Natural killer cell treated with Interleukin-12 subunit alpha and Interleukin-12 subunit beta and Interleukin-15 and Interleukin-18, amount 100 ng/mL, for 72 hours (primary cell): Measurements from ENCODE around the gene RUFY4. TPM values are rescaled to one million over a fixed set of nuclear protein-coding genes. Genes with fewer than 3 reads are reported as not detected.

ENCODE experiments used
- ATAC-seq, 2 donors: fragments of 150-1000 bp; cut with Tn5 transposase in 1 of 2; sonication (Bioruptor Pico), chemical (Tn5 transposase) in 1 of 2; 2 replicates each; pipeline ENCODE4 v1.10.0; 2021
- DNase-seq: peaks from one replicate; pipeline ENCODE4 v3.0.0; 2022; ENCODE audit warnings: low spot score
- H3K27ac Mint-ChIP-seq, 2 donors: 1 replicate in 1 of 2; 2 replicates in 1 of 2; pipeline ENCODE4 v1.8.0; 2022; ENCODE audit warnings: mixed read lengths in 2 of 2, mild to moderate bottlenecking in 1 of 2, moderate library complexity in 1 of 2
- H3K27me3 Mint-ChIP-seq, 2 donors: 1 replicate in 1 of 2; 2 replicates in 1 of 2; pipeline ENCODE4 v1.8.0; 2022; ENCODE audit warnings: mixed read lengths in 2 of 2
- H3K36me3 Mint-ChIP-seq: one replicate; pipeline ENCODE4 v1.8.0; 2022; ENCODE audit warnings: mixed read lengths
- H3K4me1 Mint-ChIP-seq, 2 donors: 1 replicate in 1 of 2; 2 replicates in 1 of 2; pipeline ENCODE4 v1.8.0; 2022; ENCODE audit warnings: low read depth in 2 of 2, mixed read lengths in 2 of 2, mild to moderate bottlenecking in 1 of 2
- H3K4me3 Mint-ChIP-seq: one replicate; pipeline ENCODE4 v1.8.0; 2022; ENCODE audit warnings: mixed read lengths
- H3K9me3 Mint-ChIP-seq: 2 replicates; pipeline ENCODE4 v1.8.0; 2022; ENCODE audit warnings: mixed read lengths
- total RNA-seq, 2 donors: library from RNA; stranded (reverse); gene quantifications; one replicate each; pipeline ENCODE4 v1.2.3, GENCODE V29; 2022

RUFY4 gene
- total RNA-seq, 2 donors from 2014 or later, result 0.86 TPM; not detected in 1

DNA sequence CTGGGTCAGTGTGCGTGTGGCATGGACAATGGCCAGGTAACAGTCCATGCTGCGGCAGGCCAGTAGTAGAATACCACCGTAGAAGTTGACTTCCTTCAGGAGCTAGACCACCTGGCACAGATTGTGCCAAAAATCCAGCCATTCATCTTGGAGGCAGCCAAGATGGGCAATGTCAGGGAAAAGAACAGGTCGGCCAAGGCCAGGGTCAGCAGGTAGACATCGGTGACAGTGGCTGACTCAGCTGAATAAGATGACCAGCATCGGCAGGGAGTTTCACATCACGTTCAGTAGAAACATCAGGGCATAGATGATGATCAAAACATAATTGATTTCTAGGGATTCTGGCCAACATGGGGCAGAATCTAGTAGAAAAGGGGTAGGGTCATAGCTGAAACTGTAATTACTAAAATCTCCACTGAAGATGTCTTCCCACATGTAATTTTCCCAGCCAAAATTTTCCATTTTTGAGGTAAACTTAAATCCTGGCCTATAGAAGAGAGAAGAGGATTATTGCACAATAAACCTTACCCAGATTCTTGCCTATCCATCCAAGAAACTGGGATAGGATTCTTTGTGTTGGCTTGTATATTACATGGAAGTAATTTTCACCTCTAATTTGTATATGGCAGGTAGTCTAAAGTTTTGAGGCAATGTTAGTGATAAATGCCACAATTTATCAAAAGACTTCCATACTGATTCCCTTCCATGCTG, 7.9 kb upstream of the RUFY4 start:
- H3K9me3 Mint-ChIP-seq, result no peaks in the 10 kb centered on the region
- ATAC-seq (no peak), DNase-seq (no peak)
- no peaks in the 10 kb centered on the region for H3K36me3 Mint-ChIP-seq
- H3K27me3 Mint-ChIP-seq, result peaks cover 21 to 36% of the 10 kb centered on the region in 2 donors
- H3K4me3 Mint-ChIP-seq, result no peak overlapping the region
- no peaks in the 10 kb centered on the region for H3K4me1 Mint-ChIP-seq
- no peak overlapping the region for H3K27ac Mint-ChIP-seq

DNA sequence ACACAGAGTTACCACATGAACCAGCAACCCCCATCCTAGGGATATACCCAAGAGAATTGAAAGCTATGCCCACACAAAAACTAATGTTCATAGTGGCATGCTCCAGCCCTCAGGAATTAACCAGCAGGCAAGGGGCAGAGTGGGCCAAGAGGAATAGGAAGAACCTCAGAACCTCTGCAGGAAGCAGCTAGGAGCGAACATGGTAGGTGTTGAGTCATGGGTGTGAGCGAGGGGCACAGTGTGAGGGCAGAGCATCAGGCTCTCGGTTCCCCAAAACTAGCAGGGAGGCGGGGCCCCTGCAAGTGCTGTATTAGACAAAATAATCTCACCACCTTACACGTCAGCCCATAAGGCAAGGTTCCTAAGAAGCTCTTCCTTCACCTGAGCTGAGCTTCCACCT, 5.6 kb upstream of the RUFY4 start:
- DNase-seq, result no peak
- H3K36me3 Mint-ChIP-seq, result no peaks in the 10 kb centered on the region
- no peaks in the 10 kb centered on the region for H3K9me3 Mint-ChIP-seq
- no peak overlapping the region for H3K27ac Mint-ChIP-seq
- H3K27me3 Mint-ChIP-seq, result peaks cover 15 to 22% of the 10 kb centered on the region in 2 donors
- H3K4me3 Mint-ChIP-seq, result no peak overlapping the region
- peaks cover 4 to 13% of the 10 kb centered on the region in 2 donors for H3K4me1 Mint-ChIP-seq
- no peak for ATAC-seq

DNA sequence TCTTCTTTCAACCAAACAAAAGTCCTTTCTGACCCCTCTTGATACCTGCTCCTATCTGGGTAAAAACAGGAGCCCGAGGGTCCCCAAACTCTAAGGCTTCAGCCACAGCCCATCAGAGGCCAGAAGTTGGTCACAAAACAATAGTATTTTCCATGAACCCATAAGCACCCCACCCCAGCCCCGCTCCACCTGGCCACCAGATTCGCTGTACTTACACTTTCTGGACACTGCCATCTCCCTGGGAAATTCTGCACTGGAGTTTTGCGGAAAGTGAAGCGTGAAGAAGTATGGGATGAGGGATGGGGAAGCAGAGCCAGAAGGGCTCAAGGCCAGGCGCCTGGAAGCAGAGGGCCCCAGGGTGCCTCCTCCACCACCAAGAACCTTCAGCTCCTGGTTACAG, 5.2 kb upstream of the RUFY4 start:
- Mint-ChIP-seq H3K27ac (no peak overlapping the region), H3K9me3 (no peaks in the 10 kb centered on the region), H3K36me3 (no peaks in the 10 kb centered on the region), H3K4me1 (peaks cover 4 to 16% of the 10 kb centered on the region in 2 donors), H3K4me3 (no peak overlapping the region), H3K27me3 (peaks cover 13 to 18% of the 10 kb centered on the region in 2 donors)
- ATAC-seq, result no peak
- DNase-seq, result no peak

DNA sequence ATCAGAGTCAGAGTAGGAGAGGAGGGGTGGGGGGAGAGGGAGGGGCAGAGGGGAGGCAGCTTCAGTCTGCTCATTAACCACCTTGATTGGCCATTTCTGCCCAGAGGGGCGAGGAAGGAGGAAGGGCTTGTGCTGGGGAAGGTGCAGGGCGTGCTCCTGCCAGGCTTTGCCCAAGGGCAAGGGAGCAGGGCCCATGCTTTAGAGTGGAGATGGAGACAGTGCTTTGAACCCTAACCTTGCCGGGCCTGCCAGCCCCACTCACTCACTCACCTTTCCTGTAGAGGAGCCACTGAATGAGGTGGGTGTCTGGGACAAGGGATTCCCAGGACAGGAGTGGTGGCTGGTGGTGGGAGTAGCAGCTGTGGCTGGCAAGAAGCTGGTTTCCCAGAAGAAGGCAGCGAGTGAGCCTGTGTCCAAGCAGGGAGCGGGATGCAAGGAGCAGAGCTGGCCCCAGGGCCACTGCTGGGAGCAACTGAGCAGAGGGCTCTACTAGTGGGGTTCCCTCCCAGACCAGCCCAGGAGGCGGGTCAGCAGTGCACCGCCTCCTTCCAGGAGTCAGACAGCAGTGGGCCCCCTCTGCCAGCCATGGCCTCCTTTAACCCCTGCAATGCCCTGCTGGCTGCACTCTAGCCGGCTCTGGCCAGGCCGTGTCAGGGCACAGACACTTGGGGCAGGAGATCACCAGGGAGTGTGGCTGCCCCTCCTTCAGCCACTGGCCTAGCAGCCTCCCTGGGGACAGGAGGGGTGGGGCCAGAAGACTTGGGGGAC, 3.6 kb upstream of the RUFY4 start:
- no peak overlapping the region for H3K27ac Mint-ChIP-seq
- no peaks in the 10 kb centered on the region for H3K9me3 Mint-ChIP-seq
- peaks cover 0 to 10% of the 10 kb centered on the region in 2 donors for H3K27me3 Mint-ChIP-seq
- no peak overlapping the region for H3K4me3 Mint-ChIP-seq
- no peaks in the 10 kb centered on the region for H3K36me3 Mint-ChIP-seq
- ATAC-seq (no peak), DNase-seq (no peak)
- peaks cover 4 to 19% of the 10 kb centered on the region in 2 donors for H3K4me1 Mint-ChIP-seq

DNA sequence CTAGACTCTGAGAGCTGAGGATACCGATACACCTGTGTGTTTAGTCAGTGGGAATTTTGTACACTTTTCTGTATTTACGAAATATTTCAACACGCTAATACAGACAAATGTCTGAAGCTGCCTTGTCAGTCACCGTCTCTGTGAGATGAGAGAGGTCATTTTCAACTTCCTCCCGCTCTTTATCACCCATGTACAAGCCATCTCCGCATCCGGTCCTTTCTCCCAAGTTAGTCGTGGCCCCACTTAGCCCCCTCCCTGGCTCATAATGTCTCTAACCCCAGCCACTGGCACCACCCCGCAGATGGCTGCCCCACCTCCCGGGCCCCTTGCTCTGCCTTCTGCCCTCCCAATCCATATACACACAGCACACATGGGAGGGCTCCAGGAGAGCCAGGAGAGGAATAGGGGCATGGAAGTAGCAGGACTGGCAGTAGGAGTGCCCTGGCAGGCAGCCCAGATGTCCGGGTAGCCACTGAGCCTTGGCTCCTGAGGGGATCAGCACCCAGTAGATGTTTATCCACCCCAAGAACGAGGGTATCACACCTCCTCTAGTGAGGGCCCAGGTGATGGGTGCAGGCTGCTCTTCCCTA, 2.0 kb upstream of the RUFY4 start:
- H3K27ac Mint-ChIP-seq, result no peak overlapping the region
- H3K4me3 Mint-ChIP-seq, result no peak overlapping the region
- H3K4me1 Mint-ChIP-seq, result peaks cover 4 to 19% of the 10 kb centered on the region in 2 donors

DNA sequence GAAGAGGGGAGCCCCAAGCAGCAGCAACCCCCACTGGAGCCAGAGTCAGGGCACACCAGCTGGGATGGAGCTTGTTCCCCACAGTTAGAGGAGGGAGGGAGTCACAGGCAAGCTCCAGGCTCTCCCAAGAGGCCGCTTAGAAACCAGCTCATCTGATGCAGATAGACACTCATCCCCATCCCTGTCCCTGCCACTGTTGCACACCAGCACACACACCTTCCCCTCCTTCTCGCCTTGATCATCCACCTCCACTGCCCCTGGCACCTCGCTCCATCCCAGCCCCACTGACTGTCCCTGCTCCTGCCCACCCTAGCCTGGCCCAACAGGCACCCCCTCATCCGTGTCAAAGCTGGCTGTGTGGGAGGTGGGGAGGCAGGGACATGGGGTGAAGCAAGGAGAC, 1.5 kb upstream of the RUFY4 start:
- Mint-ChIP-seq H3K4me3 (no peak overlapping the region), H3K9me3 (no peaks in the 10 kb centered on the region), H3K4me1 (peaks cover 4 to 19% of the 10 kb centered on the region in 2 donors), H3K36me3 (no peaks in the 10 kb centered on the region), H3K27me3 (peaks cover 0 to 8% of the 10 kb centered on the region in 2 donors), H3K27ac (no peak overlapping the region)
- ATAC-seq (no peak), DNase-seq (no peak)

More for the DNA sequence above, 2.0 kb upstream of the RUFY4 start:
- H3K9me3 Mint-ChIP-seq, result no peaks in the 10 kb centered on the region
- H3K36me3 Mint-ChIP-seq, result no peaks in the 10 kb centered on the region
- DNase-seq (no peak), ATAC-seq (no peak)
- H3K27me3 Mint-ChIP-seq, result peaks cover 0 to 8% of the 10 kb centered on the region in 2 donors

DNA sequence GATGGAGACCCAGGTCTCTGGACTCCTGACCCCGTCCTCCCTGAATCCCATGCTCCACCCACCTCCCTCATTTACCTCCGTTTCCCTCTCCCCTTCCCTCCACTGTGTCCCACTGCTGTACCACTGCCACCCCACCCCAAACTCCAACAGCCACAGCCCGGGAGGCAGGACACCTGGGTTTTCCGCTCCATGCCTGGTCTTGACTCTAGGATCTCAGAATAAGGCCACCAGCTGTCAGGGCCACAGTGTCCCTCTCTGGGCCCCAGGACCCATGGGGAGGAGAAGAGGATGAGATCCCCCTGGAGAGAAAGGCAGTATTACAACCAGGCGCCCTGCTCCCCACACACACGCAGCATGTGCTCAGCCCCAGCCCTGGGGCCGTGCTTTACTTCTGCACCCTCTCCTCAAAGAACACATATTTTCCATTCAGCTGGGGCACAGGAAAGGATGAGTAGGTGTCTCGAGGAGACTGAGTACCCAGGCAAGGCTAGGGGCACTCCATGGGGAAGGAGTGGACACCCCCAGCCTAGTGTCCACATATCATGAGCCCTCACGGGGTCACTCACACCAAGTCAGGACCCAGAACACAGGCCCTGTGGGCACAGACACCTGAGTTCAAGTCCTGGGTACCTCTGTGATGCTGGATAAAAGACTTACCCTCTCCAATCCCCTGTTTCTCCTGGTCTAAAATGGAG, 700 bp downstream of the RUFY4 start:
- peaks cover 4 to 25% of the 10 kb centered on the region in 2 donors for H3K4me1 Mint-ChIP-seq
- H3K4me3 Mint-ChIP-seq, result no peak overlapping the region
- H3K27ac Mint-ChIP-seq, result no peak overlapping the region
- no peaks in the 10 kb centered on the region for H3K36me3 Mint-ChIP-seq
- no peaks in the 10 kb centered on the region for H3K9me3 Mint-ChIP-seq
- H3K27me3 Mint-ChIP-seq, result peaks cover 0 to 13% of the 10 kb centered on the region in 2 donors
- DNase-seq (no peak), ATAC-seq (no peak)

DNA sequence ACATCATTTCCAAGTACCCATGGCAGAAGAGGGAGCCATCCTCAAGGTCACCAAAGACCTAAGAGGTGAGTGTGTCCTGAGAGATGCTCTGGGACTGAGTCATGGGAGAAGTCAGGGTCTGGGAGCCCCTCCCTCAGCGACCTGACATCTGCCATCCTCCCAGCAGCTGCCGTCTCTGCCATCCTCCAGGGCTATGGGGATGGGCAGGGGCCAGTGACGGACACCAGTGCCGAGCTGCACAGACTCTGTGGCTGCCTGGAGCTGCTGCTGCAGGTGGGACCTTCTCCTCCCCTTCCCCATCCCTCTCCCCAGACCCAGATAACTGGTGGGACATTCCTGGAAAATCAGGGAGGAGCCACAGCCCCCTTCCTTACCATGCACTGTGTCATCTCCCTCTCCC, 1.5 kb downstream of the RUFY4 start:
- Mint-ChIP-seq H3K36me3 (no peaks in the 10 kb centered on the region), H3K9me3 (no peaks in the 10 kb centered on the region), H3K27ac (no peak overlapping the region), H3K4me1 (peaks cover 4 to 25% of the 10 kb centered on the region in 2 donors), H3K4me3 (no peak overlapping the region), H3K27me3 (peaks cover 0 to 13% of the 10 kb centered on the region in 2 donors)
- ATAC-seq (no peak), DNase-seq (no peak)

DNA sequence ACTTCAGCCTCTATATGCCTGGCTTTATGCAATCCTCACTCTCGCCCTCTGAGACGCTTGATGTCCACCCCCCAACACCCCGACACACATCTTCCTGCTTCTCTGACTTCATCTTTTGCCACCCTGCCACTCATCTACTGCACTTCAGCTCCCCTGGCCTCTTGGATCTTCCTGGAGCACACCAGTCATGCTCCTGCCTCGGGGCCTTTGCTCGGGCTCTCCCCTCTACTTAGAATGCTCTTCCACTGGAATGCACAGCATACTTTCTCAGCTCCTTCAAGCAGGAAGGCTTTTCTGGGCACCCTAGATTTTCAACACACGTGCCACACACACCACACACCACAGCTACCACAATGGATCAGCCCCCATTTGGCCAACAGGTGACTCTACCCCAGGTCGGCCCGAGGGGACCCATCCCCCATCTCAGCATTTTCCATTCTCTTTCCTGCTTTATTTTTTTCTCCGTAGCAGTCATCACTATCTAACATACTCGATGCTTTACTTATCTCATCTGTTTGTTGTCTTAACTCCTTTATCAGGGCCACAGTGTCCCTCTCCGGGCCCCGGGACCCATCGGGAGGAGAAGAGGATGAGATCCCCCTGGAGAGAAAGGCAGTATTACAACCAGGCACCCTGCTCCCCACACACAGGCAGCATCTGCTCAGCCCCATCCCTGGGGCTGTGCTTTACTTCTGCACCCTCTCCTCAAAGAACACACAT, 2.3 kb downstream of the RUFY4 start:
- Mint-ChIP-seq H3K4me1 (peaks cover 4 to 25% of the 10 kb centered on the region in 2 donors), H3K36me3 (no peaks in the 10 kb centered on the region), H3K27ac (no peak overlapping the region), H3K9me3 (no peaks in the 10 kb centered on the region), H3K4me3 (no peak overlapping the region), H3K27me3 (peaks cover 0 to 13% of the 10 kb centered on the region in 2 donors)
- ATAC-seq (no peak), DNase-seq (no peak)

DNA sequence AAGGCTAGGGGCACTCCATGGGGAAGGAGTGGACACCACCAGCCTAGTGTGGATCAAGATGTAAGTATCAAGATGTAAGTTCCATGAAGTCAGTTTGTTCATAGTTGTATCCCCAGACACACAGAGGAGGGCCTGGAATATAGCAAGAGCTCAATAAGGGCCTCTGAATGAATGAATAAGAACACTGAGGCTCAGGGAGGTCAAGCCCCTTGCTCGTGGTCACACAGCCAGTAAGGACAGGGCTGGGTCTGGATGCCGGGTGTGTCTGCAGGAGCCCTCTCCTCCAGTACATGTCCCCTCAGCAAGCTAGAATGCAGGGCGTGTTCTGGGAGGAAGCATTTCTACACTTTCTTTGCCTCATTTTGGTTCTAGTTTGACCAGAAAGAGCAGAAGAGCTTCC, 2.9 kb downstream of the RUFY4 start:
- Mint-ChIP-seq H3K36me3 (no peaks in the 10 kb centered on the region), H3K4me3 (no peak overlapping the region), H3K4me1 (peaks cover 0 to 21% of the 10 kb centered on the region in 2 donors), H3K27me3 (peaks cover 0 to 12% of the 10 kb centered on the region in 2 donors), H3K9me3 (no peaks in the 10 kb centered on the region), H3K27ac (no peak overlapping the region)
- ATAC-seq (no peak), DNase-seq (no peak)

DNA sequence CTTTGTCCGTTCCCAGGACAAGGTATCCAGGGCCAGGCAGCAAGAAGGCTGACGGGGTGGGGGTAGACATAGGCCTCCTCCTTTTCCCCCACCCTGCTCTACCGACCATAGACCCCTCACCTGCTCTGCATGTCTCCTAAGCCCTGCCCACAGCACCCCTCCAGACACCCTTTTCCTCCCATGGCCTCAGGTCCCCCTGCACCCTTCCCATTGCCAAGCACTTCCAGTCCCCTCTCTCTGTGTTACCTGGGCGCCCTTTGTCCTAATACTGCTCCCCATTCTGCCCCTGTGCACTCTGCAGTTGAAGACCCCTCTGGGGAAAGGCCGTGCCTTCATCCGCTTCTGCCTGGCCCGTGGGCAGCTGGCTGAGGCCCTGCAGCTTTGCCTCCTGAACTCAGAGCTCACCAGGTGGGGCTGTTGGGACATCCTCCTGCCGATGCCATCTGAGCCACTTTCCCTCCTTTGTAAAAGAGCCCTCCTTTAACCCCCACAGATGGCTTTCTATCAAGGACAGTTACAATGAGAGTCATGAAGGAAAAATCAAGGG, 3.5 kb downstream of the RUFY4 start:
- H3K27me3 Mint-ChIP-seq, result peaks cover 0 to 9% of the 10 kb centered on the region in 2 donors
- ATAC-seq (no peak), DNase-seq (no peak)
- H3K4me1 Mint-ChIP-seq, result peaks cover 0 to 18% of the 10 kb centered on the region in 2 donors
- no peaks in the 10 kb centered on the region for H3K36me3 Mint-ChIP-seq
- H3K4me3 Mint-ChIP-seq, result no peak overlapping the region
- H3K9me3 Mint-ChIP-seq, result no peaks in the 10 kb centered on the region
- H3K27ac Mint-ChIP-seq, result no peak overlapping the region

DNA sequence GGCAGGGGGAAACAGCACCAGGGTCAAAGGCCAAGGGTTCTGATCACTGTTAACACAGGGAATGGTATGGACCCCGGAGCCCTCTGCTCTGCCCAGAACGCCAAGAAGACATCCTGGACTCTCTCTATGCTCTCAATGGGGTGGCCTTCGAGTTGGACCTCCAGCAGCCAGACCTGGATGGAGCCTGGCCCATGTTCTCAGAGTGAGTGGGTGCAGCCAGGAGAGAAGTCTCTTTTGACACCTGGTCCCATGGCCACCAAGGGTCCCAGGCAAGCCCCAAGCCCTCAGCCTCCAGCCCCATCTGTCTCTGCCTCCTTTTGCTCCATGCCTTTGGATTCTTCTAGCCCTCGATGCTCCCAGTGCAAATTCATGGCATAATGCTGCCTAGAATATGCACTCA, 4.1 kb downstream of the RUFY4 start:
- no peak for DNase-seq
- peaks cover 0 to 6% of the 10 kb centered on the region in 2 donors for H3K27me3 Mint-ChIP-seq
- ATAC-seq, result no peak
- no peak overlapping the region for H3K4me3 Mint-ChIP-seq
- peaks cover 0 to 14% of the 10 kb centered on the region in 2 donors for H3K4me1 Mint-ChIP-seq
- no peaks in the 10 kb centered on the region for H3K9me3 Mint-ChIP-seq
- H3K36me3 Mint-ChIP-seq, result no peaks in the 10 kb centered on the region
- no peak overlapping the region for H3K27ac Mint-ChIP-seq

DNA sequence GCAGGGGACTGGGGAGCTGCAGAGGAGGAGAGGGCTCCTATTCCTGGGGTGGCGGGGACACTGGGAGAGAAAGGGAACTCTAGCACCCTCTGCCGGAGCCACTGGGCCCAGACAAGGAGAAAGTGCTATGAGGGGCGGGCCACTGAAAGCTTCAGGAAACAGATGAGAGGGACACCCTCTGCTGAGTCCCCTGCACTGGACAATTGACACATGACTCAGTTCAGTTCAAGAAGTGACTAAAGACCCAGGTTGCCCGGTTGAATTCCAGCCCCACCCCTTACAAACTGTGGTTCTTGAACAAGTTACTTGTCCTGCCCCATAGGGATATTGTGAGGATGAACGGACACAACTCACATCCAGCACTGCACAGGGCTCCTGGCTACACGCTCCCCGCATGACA, 5.0 kb downstream of the RUFY4 start:
- H3K4me1 Mint-ChIP-seq, result peaks cover 0 to 8% of the 10 kb centered on the region in 2 donors
- no peaks in the 10 kb centered on the region for H3K9me3 Mint-ChIP-seq
- H3K27ac Mint-ChIP-seq, result no peak overlapping the region
- H3K36me3 Mint-ChIP-seq, result no peaks in the 10 kb centered on the region
- DNase-seq (no peak), ATAC-seq (no peak)
- H3K27me3 Mint-ChIP-seq, result peaks cover 0 to 5% of the 10 kb centered on the region in 2 donors
- H3K4me3 Mint-ChIP-seq, result no peak overlapping the region
